Glomerular endothelial cell (primary cell): ENCODE measurements around the gene HS6ST2. TPM values are rescaled to one million over a fixed set of nuclear protein-coding genes. Genes with fewer than 3 reads are reported as not detected.
"Not testable (repeated sequence)": the region's sequence is repeated elsewhere in the genome, so short reads cannot be mapped to it uniquely, and the experiment has no call there.

Experiments used
- DNase-seq: peaks from one replicate; pipeline ENCODE4 v3.0.0-alpha.2; 2011; ENCODE audit warnings: low read depth, low spot score; ENCODE audit errors: extremely low read depth
- total RNA-seq: library from RNA; depleted of rRNA; stranded (reverse); fragments of >200 nt; gene quantifications from 2 replicates; pipeline ENCODE4 v1.2.3, GENCODE V29; 2015

HS6ST2 gene
- total RNA-seq, 1 donor from 2014 or later: 0.82 TPM

DNA sequence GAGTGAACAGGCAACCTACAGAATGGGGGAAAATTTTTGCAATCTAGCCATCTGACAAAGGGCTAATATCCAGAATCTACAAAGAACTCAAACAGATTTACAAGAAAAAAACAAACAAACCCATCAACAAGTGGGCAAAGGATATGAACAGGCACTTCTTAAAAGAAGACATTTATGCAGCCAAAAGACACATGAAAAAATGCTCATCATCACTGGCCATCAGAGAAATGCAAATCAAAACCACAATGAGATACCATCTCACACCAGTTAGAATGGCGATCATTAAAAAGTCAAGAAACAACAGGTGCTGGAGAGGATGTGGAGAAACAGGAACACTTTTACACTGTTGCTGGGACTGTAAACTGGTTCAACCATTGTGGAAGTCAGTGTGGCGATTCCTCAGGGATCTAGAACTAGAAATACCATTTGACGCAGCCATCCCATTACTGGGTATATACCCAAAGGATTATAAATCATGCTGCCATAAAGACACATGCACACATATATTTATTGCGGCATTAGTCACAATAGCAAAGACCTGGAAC lies 13.3 kb downstream of the HS6ST2 start:
- not testable (repeated sequence) for DNase-seq

DNA sequence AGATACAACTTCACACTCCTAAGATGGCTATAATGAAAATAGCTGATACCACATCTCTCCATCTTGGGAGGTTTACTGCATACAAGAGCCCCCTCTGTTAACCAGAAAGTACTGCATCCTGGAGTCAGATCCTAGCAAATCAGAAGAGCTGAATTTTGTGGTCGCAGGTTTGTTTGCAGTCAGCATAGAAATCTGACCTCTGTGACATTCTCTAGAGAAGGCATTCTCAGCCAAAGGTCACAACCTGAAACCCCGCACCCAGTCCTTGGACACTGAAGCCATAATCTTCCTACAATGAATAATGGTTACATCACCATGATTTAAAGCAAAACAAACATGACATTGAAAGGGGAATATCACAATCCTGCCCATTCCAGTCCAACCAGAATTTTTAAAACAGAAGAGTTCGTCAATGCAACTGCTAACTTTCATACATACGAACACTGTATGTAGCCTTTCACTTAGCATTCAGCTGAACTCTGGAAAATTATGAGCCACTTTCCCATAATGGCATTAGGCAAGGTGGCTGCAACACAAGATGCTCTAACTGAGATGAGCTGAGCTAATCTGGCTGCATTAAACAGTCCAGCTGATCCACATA lies 17.6 kb downstream of the HS6ST2 start:
- DNase-seq: no peak

GRCh38 chrX:132933170-132933569 lies 25.3 kb downstream of the HS6ST2 start:
- DNase-seq: no peak

GRCh38 chrX:132924426-132924825 lies 34.0 kb downstream of the HS6ST2 start:
- DNase-seq: no peak

DNA sequence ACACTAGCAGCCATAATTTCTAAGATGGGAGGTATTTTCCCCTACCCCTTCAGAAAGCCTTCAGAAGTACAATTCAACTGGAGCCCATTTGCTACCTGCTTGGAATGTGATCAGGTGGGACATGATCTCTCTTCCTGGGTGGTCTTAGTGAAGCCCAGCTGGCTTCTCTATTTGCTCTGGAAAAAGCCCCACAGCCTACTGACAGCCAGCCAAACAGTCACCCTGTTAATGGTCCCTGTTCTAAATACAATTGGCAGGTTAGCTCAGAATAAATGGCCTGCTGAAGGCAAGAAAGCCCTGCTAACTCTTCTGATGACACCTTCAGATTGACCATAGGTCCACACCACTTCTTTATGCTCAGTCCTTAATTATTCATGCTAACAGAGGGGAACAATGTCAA lies 39.9 kb downstream of the HS6ST2 start:
- DNase-seq: no peak

- DNase-seq: no peak
These were observed 42.1 kb downstream of the HS6ST2 start for GRCh38 chrX:132916349-132916748.

DNA sequence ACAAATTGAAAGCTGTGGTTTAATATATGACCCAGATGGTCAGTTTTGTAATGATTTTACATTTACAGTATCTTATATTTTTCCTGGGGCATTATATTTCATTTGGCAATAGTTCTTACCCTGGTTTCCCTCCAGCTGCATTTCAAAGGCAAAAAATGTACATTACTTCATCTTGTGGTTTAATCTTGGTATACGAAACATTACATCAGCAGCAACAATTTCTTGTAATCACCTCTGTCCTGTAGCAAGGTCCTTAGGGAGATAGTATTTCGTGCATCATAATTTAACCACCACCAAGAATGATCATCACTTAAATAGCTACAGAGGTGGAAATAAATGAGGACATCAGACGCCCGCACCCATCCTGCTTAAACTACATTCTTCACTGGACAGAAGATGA lies 48.8 kb downstream of the HS6ST2 start:
- DNase-seq: no peak

DNA sequence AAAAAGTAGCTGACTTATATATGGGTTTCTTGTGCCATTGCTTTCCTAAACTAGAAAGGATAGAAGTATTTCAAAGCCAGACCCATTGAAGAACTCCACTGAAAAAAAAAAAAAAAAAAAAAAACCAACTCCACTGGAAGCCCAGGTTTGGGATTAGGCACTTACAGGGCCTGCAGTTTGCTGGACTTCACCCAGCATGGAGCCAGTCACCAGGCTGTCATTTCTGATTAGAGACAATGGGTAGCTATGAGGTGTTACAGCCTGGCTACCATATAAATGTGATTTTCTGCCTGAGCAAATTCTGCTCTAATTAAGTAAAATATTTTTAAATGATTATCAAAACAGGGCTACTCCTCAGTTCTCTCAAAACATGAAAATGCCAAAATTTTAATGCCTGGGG lies 49.5 kb downstream of the HS6ST2 start:
- no peak for DNase-seq

- no peak for DNase-seq
These were observed 57.7 kb downstream of the HS6ST2 start for GRCh38 chrX:132900633-132901293.

- DNase-seq: no peak
These were observed 70.9 kb downstream of the HS6ST2 start for GRCh38 chrX:132887569-132887968.

GRCh38 chrX:132883358-132883915 lies 75.0 kb downstream of the HS6ST2 start:
- no peak for DNase-seq

- not testable (repeated sequence) for DNase-seq
These were observed 77.7 kb downstream of the HS6ST2 start for GRCh38 chrX:132880753-132881152.

GRCh38 chrX:132877954-132878536 lies 80.4 kb downstream of the HS6ST2 start:
- no peak for DNase-seq

DNA sequence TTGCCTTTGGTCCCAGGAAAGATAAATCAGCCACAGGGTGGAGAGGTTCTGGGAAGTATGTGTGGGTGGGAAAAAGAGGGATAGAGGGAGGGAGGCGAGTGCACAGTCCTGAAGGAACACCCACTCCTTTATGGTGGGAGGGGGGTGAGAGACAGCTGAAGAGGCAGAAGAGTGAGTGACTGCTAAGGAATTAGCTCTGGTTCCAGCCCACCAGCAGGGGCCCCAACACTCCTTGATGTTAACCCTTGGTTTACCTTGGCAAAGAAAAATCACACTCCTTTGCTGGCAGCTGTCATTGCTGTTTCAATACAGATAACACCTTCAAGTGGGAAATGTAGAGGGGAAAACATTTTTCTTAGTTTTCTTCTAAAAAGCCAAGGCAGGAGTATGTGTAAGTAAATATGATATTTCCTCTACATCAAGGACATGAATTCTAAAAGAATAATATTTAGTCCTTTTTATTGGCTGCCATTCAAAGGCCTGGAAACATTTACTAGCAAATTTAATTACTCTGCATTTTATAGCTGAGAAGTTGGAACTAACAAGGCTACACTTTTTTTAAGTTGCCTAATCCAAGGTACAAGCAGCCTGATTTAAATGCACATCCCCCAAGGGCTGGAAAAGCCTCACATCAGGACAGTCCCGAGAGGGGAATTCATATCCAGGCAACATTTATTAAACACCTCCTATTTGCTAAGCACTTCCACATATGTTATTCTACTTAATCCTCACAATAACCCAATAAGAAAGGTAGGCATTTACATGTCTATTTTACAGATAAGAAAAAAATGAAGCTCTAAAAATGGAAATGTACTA lies 81.7 kb downstream of the HS6ST2 start:
- DNase-seq: no peak

GRCh38 chrX:132875650-132876522 lies 82.5 kb downstream of the HS6ST2 start:
- no peak for DNase-seq

GRCh38 chrX:132862562-132862961 lies 95.9 kb downstream of the HS6ST2 start:
- no peak for DNase-seq

DNA sequence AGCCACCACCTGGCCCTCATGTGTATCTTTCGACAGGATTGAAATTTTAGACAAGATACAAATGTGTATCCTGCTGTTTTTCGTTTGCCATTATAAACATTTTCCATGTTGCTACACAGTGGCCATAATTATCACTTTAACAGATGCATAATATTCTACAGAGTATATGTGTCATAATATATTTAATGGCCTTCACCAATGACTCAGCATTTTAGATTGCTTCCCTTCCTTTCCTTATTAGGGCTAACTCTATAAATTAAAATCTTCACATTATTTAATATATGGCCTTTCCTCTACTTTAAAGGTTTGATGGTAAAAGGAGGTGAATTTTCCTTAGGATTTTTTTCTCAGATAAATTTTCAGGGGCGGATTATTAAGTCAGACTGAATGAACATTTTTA lies 97.4 kb downstream of the HS6ST2 start:
- no peak for DNase-seq

- no peak for DNase-seq
These were observed 98.2 kb downstream of the HS6ST2 start for GRCh38 chrX:132860200-132860599.

GRCh38 chrX:132858018-132858417 lies 100.4 kb downstream of the HS6ST2 start:
- no peak for DNase-seq

DNA sequence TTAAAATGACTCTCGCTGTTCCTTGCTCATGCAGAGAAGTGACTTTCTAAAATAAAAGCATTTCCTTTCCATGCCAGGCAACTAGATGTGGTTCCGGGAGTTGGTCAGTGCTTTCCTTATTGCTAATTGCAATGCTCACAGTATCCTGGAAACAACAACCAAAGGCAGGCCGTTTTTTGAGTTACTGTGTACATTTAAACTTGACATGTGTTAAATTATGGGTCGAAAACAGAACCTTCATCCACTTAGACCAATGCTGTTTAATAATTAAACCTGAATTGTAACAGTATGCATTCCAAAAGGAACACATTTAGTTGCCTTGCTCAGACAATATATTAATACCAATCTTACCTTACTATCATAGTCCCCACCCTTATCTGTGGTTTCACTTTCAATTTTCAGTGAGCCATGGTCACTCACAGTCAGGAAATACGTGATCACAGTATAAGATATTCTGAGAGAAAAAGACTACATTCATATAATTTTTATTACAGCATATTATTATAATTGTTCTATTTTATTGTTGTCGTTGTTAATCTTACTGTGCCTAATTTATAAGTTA lies 102.6 kb downstream of the HS6ST2 start:
- no peak for DNase-seq
